Choroid plexus epithelial cell (primary cell): ENCODE results near the gene RPH3AL.
"Not testable (repeated sequence)": the region's sequence is repeated elsewhere in the genome, so short reads cannot be mapped to it uniquely, and the experiment has no call there.

Experiments
- DNase-seq: peaks from one replicate; pipeline ENCODE4 v3.0.0-alpha.2; 2010; ENCODE audit warnings: low read depth
- H3K4me3 ChIP-seq: 2 replicates; pipeline ENCODE4 v1.5.1; 2011; ENCODE audit warnings: low read depth, mild to moderate bottlenecking, control low read depth, low read length, moderate library complexity
- TF ChIP-seq, protein P1 (sequence below): conservative IDR thresholded peaks from 2 replicates; pipeline ENCODE4 v1.5.1; 2011; ENCODE audit warnings: low read depth, mild to moderate bottlenecking, control low read depth, inconsistent platforms, low read length, moderate library complexity

RPH3AL gene

DNA sequence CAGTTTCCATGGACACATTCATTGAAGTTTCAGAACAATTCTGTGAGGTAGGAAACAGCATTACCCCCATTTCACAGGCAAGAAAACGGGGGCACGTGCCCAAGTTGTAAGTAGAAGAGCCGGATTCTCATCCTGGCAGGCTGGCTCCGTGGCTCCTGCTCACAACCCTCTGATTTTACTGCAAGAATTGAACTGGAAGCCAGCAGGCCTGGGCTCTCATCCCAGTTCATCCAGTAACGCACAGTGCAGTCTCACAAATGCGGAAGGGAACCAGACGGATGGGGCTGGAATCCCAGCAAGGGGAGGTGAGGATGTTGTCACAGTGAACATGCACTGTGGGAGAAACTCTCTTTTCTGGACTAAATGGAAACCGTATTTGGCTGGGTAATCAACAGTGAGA, 130.4 kb downstream of the RPH3AL start:
- DNase-seq = no peak
- TF ChIP-seq, protein P1, sequence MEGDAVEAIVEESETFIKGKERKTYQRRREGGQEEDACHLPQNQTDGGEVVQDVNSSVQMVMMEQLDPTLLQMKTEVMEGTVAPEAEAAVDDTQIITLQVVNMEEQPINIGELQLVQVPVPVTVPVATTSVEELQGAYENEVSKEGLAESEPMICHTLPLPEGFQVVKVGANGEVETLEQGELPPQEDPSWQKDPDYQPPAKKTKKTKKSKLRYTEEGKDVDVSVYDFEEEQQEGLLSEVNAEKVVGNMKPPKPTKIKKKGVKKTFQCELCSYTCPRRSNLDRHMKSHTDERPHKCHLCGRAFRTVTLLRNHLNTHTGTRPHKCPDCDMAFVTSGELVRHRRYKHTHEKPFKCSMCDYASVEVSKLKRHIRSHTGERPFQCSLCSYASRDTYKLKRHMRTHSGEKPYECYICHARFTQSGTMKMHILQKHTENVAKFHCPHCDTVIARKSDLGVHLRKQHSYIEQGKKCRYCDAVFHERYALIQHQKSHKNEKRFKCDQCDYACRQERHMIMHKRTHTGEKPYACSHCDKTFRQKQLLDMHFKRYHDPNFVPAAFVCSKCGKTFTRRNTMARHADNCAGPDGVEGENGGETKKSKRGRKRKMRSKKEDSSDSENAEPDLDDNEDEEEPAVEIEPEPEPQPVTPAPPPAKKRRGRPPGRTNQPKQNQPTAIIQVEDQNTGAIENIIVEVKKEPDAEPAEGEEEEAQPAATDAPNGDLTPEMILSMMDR = no peak
- no peak overlapping the region for H3K4me3 ChIP-seq

DNA sequence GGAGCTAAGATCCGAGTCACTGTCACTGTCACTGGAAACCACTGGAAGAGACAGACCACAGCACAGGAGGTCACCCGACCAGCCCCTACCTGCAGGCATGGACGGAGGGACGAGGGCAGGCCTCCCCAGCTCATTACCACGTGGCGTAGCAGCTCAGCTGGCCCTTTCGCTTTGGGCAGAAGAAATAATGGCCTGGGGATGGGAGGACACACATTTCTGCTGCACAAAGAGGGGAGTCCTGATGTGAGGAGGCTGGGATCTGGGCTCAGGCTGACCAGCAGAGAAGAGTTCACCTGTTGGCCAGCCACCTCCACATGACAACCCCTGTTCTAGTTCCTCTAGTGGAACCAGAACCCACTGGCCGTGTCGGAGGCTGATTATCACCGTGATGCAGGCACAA, 132.9 kb downstream of the RPH3AL start:
- H3K4me3 ChIP-seq = no peak overlapping the region
- DNase-seq = no peak
- TF ChIP-seq, protein P1 = no peak

DNA sequence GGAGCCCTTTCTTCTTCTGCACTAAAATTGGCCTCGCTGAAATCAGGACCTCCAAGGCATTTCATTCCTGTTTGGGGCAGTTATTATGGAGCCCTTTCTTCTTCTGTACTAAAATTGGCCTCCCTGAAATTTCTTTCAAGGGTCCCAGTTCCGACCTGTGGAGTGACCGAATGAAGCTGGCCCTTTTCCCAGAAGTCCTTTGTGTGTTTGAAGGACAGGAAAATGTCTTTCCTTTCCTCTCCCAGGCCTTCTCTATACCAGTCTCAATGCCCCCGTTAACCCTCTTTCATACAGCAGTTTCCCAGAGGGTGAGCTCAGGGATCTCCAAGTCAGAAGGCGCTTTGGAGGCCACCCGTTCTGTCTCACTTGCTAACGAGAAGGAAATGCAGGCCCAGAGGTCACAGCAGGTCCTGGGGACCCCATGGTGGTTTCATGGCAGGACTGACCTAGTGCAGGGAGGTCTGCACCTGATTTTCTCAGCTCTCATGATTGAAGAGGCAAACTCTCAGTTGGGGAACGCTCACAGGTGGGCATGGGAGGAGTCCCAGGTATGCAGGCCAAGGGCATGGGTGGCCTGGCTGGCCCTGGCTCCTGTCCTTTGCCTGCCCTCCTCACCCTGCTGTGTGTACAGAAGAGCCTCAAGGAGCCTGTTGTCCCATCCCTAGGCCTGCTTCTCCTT, 134.0 kb downstream of the RPH3AL start:
- TF ChIP-seq, protein P1 = no peak
- no peak overlapping the region for H3K4me3 ChIP-seq
- DNase-seq = no peak

DNA sequence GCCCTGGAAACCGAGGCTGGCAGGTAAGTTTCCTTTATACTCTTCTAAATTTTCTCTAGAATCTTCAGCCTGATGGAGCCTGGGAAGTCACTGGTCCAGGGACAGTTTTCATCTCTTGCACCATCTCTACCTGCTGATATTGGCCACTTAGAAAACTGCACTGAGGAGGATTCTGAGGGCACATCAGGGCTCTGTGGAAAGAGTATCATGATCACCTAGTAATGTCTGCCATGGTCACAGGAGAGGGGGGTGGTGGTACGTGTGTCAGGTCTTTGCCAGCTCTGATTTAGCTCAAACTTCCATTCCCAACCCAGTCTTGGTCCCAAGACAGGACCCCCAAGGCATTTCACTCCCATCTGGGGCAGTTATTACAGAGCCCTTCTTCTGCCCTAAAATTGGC, 136.0 kb downstream of the RPH3AL start:
- TF ChIP-seq, protein P1 = no peak

DNA sequence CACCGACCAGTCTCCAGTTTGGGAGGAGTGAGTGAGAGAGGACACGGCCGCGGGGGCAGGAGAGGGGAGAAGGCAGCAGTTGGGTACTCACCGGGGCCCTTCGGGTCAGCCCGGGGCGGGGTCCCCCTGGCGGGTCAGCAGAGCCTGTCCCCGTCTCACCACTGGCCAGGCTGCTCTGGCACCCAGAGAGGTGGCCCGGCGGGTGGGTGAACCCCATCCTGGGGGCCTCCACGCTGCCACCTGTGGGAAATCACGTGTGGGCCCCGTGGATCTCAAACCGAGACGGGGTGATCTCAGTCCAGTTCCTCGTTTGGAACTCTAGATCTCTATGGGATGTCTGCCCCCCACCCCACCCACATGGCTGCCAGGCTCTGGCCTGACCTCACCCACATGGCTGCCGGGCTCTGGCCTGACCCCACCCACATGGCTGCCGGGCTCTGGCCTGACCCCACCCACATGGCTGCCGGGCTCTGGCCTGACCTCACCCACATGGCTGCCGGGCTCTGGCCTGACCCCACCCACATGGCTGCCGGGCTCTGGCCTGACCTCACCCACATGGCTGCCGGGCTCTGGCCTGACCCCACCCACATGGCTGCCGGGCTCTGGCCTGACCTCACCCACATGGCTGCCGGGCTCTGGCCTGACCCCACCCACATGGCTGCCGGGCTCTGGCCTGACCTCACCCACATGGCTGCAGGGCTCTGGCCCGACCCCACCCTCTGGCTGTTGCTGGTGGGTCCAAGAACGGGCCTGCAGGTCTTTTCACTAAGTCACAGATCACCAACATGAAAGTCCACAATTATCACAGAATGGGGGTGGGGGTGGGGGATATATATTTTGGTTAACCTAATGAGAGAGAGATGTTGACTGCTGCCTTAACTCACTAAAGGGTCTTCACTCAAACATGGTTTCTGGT, 136.8 kb downstream of the RPH3AL start:
- not testable (repeated sequence) for H3K4me3 ChIP-seq

More for the DNA sequence above, 136.0 kb downstream of the RPH3AL start:
- H3K4me3 ChIP-seq = no peak overlapping the region
- no peak for DNase-seq

DNA sequence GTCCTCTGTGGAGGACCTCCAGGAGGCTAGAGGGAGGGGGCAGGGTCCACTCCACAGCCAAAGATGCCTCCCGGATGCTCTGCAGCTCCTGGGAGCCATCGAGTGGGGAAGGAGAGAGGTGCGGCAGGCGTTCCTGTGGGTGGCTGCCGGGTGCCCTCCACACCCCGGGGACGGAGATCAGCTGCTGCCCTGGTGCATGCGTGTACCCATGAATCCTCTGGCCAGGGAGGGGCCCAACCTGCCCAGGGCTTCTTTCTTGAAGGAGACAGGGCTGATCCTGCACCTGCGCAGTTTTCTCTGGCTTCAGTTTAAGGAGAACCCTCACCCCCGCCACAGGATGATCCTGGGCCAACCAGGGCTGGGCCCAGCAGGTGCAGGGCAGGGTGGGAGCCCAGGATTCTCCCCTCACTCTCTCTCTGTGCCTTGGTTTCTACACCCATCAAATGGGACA, 137.7 kb downstream of the RPH3AL start:
- TF ChIP-seq, protein P1 = no peak
- no peak for DNase-seq
- no peak overlapping the region for H3K4me3 ChIP-seq

More for the DNA sequence above, 136.8 kb downstream of the RPH3AL start:
- not testable (repeated sequence) for DNase-seq

DNA sequence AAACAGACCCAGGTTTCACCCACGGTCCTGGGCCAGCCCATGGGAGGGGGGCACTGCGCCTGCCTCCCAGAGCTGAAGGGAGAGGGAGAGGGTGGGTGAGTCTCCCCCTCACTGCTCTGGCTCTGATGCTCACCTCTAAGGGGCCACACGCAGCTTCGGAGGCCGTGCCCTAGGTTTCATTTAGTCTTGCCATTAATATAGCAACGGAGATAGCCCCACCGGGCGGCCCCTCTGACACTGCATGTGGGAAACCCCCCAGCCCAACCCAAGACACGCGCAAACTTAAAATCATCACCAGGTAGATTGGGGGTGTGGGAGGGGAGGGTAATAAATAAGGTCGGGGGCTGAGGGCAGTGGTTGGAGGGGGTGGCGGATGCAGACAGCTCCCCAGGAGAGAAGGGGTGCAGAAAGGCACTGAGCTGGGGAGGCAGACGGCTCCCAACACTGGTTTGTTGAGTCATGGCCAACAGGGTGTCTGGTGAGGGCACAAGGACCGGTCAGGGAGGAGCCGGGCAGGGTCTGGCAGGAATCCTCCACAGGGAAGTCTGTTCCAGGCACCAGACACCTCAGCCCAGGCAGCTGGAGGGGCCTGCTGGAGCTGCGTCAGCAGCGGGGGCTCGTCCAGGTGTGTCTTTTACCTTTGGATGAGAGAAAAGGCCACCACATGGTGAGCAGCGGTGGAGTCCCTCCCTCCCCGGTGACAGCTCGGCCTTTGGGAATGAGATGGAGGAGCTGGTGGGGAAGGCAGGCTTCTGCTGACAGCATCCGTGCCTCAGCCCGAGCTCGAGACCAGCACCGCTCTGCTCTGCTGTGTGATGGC, 139.1 kb downstream of the RPH3AL start:
- no peak for DNase-seq
- TF ChIP-seq, protein P1 = no peak
- H3K4me3 ChIP-seq = no peak overlapping the region
